Activated B cell treated with CpG ODN at 0.5 μM for 24 hours (primary cell): ENCODE measurements around the gene EIF4E2. TPM values are rescaled to one million over a fixed set of nuclear protein-coding genes. Genes with fewer than 3 reads are reported as not detected.

Source experiments
- ATAC-seq: fragments of 200-7000 bp; cut with Tn5 transposase; one replicate; pipeline ENCODE4 v1.10.0; 2021; ENCODE audit warnings: low read depth, mild to moderate bottlenecking, moderate library complexity
- CTCF ChIA-PET: fragments of 350-600 bp; sonication (Branson Sonifier 250); formaldehyde crosslinking; loops from one replicate; lab custom pipeline; 2021; ENCODE audit warnings: antibody characterized with exemption; lab: Charles Lee
- POLR2A ChIA-PET: fragments of 350-600 bp; sonication (Branson Sonifier 250); formaldehyde crosslinking; loops from one replicate; lab custom pipeline; 2021; ENCODE audit warnings: antibody characterized with exemption; lab: Charles Lee
- DNase-seq: peaks from one replicate; pipeline ENCODE4 v3.0.0; 2022
- H3K27ac Mint-ChIP-seq: one replicate; pipeline ENCODE4 v1.8.0; 2020; ENCODE audit warnings: mixed read lengths
- H3K27me3 Mint-ChIP-seq: one replicate; pipeline ENCODE4 v1.8.0; 2021; ENCODE audit warnings: mixed read lengths
- H3K36me3 Mint-ChIP-seq: one replicate; pipeline ENCODE4 v1.8.0; 2021; ENCODE audit warnings: low read depth, mixed read lengths
- H3K4me1 Mint-ChIP-seq: one replicate; pipeline ENCODE4 v1.8.0; 2021; ENCODE audit warnings: mixed read lengths
- H3K4me3 Mint-ChIP-seq: one replicate; pipeline ENCODE4 v1.8.0; 2020; ENCODE audit warnings: mild to moderate bottlenecking, mixed read lengths
- H3K9me3 Mint-ChIP-seq: one replicate; pipeline ENCODE4 v1.8.0; 2020; ENCODE audit warnings: mixed read lengths
- intact Hi-C: fragments of 100-400 bp; cut with micrococcal nuclease; formaldehyde crosslinking; loops from one replicate; pipeline ENCODE4 v1.15.1; 2024
- total RNA-seq: library from RNA; stranded (reverse); gene quantifications from 2 replicates; pipeline ENCODE4 v1.2.3, GENCODE V29; 2022
- TF ChIP-seq, protein P1 (sequence below): fragments of 200-600 bp; IDR thresholded peaks from one replicate; pipeline ENCODE4 v1.8.0; 2022; ENCODE audit warnings: antibody characterized with exemption, mild to moderate bottlenecking

The EIF4E2 gene
- total RNA-seq, 1 donor from 2014 or later: 63.2 TPM

DNA sequence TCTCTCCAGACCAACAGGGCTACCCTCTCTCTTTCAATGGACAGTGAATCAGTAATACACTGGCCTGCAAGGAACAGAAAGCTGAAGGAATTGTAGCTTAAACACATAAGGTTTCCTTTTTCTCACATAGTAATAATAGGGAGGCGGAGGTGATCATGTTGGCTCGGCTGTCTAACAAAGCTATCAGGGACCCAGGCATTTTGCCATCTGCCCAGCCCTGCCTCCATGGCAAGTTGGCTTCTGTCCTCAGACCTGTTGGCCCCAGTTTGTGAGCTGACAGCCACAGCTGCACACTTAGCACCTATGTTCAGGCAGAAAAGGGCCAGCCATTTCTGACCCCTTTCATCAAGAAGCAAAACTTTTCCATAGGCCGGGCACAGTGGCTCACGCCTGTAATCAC is 13.0 kb upstream of the EIF4E2 start:
- no peak overlapping the region for H3K4me3 Mint-ChIP-seq
- TF ChIP-seq, protein P1, sequence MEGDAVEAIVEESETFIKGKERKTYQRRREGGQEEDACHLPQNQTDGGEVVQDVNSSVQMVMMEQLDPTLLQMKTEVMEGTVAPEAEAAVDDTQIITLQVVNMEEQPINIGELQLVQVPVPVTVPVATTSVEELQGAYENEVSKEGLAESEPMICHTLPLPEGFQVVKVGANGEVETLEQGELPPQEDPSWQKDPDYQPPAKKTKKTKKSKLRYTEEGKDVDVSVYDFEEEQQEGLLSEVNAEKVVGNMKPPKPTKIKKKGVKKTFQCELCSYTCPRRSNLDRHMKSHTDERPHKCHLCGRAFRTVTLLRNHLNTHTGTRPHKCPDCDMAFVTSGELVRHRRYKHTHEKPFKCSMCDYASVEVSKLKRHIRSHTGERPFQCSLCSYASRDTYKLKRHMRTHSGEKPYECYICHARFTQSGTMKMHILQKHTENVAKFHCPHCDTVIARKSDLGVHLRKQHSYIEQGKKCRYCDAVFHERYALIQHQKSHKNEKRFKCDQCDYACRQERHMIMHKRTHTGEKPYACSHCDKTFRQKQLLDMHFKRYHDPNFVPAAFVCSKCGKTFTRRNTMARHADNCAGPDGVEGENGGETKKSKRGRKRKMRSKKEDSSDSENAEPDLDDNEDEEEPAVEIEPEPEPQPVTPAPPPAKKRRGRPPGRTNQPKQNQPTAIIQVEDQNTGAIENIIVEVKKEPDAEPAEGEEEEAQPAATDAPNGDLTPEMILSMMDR: no peak
- CTCF ChIA-PET: no interaction called here
- intact Hi-C loops: no loop called here
- H3K4me1 Mint-ChIP-seq: peaks cover 15% of the 10 kb centered on the region
- ATAC-seq (no peak), DNase-seq (no peak)
- H3K36me3 Mint-ChIP-seq: no peaks in the 10 kb centered on the region
- no peak overlapping the region for H3K27ac Mint-ChIP-seq
- H3K27me3 Mint-ChIP-seq: peaks cover 7% of the 10 kb centered on the region
- H3K9me3 Mint-ChIP-seq: peaks cover 4% of the 10 kb centered on the region
- POLR2A ChIA-PET: interaction anchor here (0.7 kb wide), 1 partner anchor 610 kb away, joined by 3 read pairs; no protein-coding TSS in a partner anchor

DNA sequence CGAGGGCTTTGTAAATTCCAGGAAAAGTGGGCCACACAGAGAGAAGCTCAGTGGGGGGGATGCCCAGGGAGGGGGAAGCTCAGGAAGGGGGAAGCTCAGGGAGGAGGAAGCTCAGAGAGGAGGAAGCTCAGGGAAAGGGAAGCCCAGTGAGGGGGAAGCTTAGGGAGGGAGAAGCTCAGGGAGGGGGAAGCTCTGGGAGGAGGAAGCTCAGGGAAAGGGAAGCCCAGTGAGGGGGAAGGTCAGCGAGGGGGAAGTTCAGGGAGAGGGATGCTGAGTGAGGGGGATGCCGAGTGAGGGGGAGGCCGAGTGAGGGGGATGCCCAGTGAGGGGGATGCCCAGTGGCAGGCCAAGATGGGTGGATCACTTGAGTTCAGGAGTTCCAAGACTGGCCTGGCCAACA is 11.8 kb upstream of the EIF4E2 start:
- H3K36me3 Mint-ChIP-seq: no peaks in the 10 kb centered on the region
- ChIA-PET POLR2A (no interaction called here), CTCF (no interaction called here)
- ATAC-seq (no peak), DNase-seq (no peak)
- TF ChIP-seq, protein P1: no peak
- peaks cover 5% of the 10 kb centered on the region for H3K27me3 Mint-ChIP-seq
- H3K9me3 Mint-ChIP-seq: peaks cover 4% of the 10 kb centered on the region
- peaks cover 15% of the 10 kb centered on the region for H3K4me1 Mint-ChIP-seq
- H3K27ac Mint-ChIP-seq: no peak overlapping the region
- intact Hi-C loops: no loop called here
- no peak overlapping the region for H3K4me3 Mint-ChIP-seq

DNA sequence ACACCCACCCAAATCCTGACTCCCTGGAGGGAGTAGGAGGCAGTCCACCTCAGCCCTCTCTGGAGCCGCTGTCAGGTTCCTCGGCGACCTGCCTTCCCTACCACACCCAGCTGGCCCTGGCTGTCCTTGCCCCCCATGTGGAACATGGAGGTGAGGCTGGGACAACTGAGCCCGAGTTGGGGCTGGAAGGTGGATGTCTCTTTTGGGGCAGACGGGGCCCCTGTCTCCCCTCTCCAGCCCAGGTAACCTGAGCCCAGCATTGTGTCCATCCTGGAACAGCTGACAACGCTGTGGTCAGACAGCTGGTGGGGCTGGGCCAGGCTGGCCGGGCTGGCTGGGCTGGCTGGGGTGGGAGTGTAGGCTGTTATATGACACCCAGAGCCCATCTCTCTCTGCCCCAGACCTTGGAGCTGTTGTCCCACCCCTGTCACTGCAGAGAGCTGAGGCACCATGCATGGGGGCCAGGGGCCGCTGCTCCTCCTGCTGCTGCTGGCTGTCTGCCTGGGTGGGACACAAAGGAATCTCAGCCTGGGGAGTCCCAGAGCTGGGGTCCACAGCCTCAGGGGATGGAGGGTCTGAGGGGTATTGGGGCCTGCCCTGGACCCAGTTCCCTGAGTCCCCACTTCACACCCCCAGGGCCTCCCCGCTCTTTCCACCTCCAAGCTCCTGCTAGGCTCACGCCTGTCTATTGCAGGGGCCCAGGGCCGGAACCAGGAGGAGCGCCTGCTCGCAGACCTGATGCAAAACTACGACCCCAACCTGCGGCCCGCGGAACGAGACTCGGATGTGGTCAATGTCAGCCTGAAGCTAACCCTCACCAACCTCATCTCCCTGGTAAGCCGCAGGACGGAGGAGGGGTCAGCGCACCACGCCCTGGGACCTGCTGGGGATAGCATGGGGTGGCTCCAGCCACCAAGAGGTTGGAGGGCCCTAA is 10.9 kb upstream of the EIF4E2 start, which contains the start of gene CHRNG:
Gene CHRNG (plus strand): TSS at position 395 of the 934 bp plus-strand sequence. CDS start 56 bp downstream, at position 451.
- DNase-seq (no peak), ATAC-seq (no peak)
- H3K4me1 Mint-ChIP-seq: peaks cover 15% of the 10 kb centered on the region
- ChIA-PET CTCF (no interaction called here), POLR2A (no interaction called here)
- no peaks in the 10 kb centered on the region for H3K36me3 Mint-ChIP-seq
- no peak within 1 kb of the TSS for H3K27ac Mint-ChIP-seq
- no peak within 1 kb of the TSS for H3K4me3 Mint-ChIP-seq
- peaks cover 5% of the 10 kb centered on the region for H3K27me3 Mint-ChIP-seq
- H3K9me3 Mint-ChIP-seq: peaks cover 4% of the 10 kb centered on the region
- TF ChIP-seq, protein P1: no peak
- intact Hi-C loops: no loop called here

- no peak overlapping the region for H3K4me3 Mint-ChIP-seq
- peaks cover 4% of the 10 kb centered on the region for H3K9me3 Mint-ChIP-seq
- peaks cover 15% of the 10 kb centered on the region for H3K4me1 Mint-ChIP-seq
- peaks cover 5% of the 10 kb centered on the region for H3K27me3 Mint-ChIP-seq
- no peak for ATAC-seq
- TF ChIP-seq, protein P1: no peak
- no peak overlapping the region for H3K27ac Mint-ChIP-seq
- DNase-seq: no peak
- ChIA-PET POLR2A (no interaction called here), CTCF (no interaction called here)
- intact Hi-C loops: no loop called here
- H3K36me3 Mint-ChIP-seq: peaks cover 5% of the 10 kb centered on the region
These were observed 9.9 kb upstream of the EIF4E2 start for GRCh38 chr2:232540441-232541041.
